ENCODE data around the gene KCNK4.
"Not testable (repeated sequence)": the region's sequence is repeated elsewhere in the genome, so short reads cannot be mapped to it uniquely, and the experiment has no call there.

The KCNK4 gene

GRCh38 chr11:64292460-64293254, 1.6 kb downstream of the KCNK4 start:
- DNase-seq: no peak

- DNase-seq: no peak
Measured at GRCh38 chr11:64294774-64295173, 3.7 kb downstream of the KCNK4 start.

GRCh38 chr11:64295760-64296159, 4.7 kb downstream of the KCNK4 start:
- DNase-seq: no peak

GRCh38 chr11:64296236-64296635, 5.1 kb downstream of the KCNK4 start:
- DNase-seq: no peak

GRCh38 chr11:64296830-64297698, 6.0 kb downstream of the KCNK4 start:
- no peak for DNase-seq

GRCh38 chr11:64297699-64298358, 6.7 kb downstream of the KCNK4 start:
- DNase-seq: no peak

- no peak for DNase-seq
Measured at GRCh38 chr11:64298966-64299846, 8.1 kb downstream of the KCNK4 start.

GRCh38 chr11:64299847-64300648, 8.9 kb downstream of the KCNK4 start, which contains the start of gene CATSPERZ:
CATSPERZ (plus strand) TSS chr11:64300358; CDS start chr11:64300411, 53 bp downstream.
- DNase-seq: peak; percentile 28

GRCh38 chr11:64303109-64304031, 12.3 kb downstream of the KCNK4 start:
- DNase-seq: no peak

- DNase-seq: no peak
Measured at GRCh38 chr11:64304032-64304315, 12.9 kb downstream of the KCNK4 start.

GRCh38 chr11:64304316-64305072, 13.4 kb downstream of the KCNK4 start:
- peak; percentile 92 for DNase-seq

- DNase-seq: peak; percentile 98
Measured at GRCh38 chr11:64305075-64305690, 14.1 kb downstream of the KCNK4 start, which contains the start of gene ESRRA. ESRRA (plus strand) TSS chr11:64305524; CDS start chr11:64307180, 1,656 bp downstream.

- peak; percentile 79 for DNase-seq
Measured at GRCh38 chr11:64305691-64306562, 14.8 kb downstream of the KCNK4 start.

- DNase-seq: no peak
Measured at GRCh38 chr11:64306563-64306875, 15.4 kb downstream of the KCNK4 start.

- no peak for DNase-seq
Measured at GRCh38 chr11:64306876-64307622, 15.9 kb downstream of the KCNK4 start.

GRCh38 chr11:64307795-64308194, 16.7 kb downstream of the KCNK4 start:
- DNase-seq: not testable (repeated sequence)

GRCh38 chr11:64312947-64313346, 21.8 kb downstream of the KCNK4 start:
- DNase-seq: no peak

All from CD4-positive, alpha-beta T cell treated with Interleukin-12 subunit alpha and Interleukin-12 subunit beta, for 1 hour (primary cell).